NCI-H2227 (cell line): ENCODE results near the gene EXOC3L4.

Experiments
- DNase-seq: peaks from one replicate; lab custom pipeline; 2025; ENCODE audit not compliant: unreplicated experiment; lab: John Stamatoyannopoulos, UW

EXOC3L4 gene

GRCh38 chr14:103070263-103070885, 24.2 kb upstream of the EXOC3L4 start:
- no peak for DNase-seq

GRCh38 chr14:103070971-103071542, 23.5 kb upstream of the EXOC3L4 start:
- DNase-seq, result no peak

GRCh38 chr14:103071544-103072251, 22.8 kb upstream of the EXOC3L4 start:
- no peak for DNase-seq

- DNase-seq, result no peak
These were observed 21.7 kb upstream of the EXOC3L4 start for GRCh38 chr14:103072595-103073366.

- DNase-seq, result no peak
These were observed 21.1 kb upstream of the EXOC3L4 start for GRCh38 chr14:103073367-103073875.

- DNase-seq, result no peak
These were observed 20.4 kb upstream of the EXOC3L4 start for GRCh38 chr14:103073876-103074728.

- DNase-seq, result no peak
These were observed 19.7 kb upstream of the EXOC3L4 start for GRCh38 chr14:103074729-103075367.

GRCh38 chr14:103078420-103078749, 16.1 kb upstream of the EXOC3L4 start:
- peak; percentile 85 for DNase-seq

- DNase-seq, result no peak
These were observed 15.5 kb upstream of the EXOC3L4 start for GRCh38 chr14:103078860-103079587.

- no peak for DNase-seq
These were observed 12.6 kb upstream of the EXOC3L4 start for GRCh38 chr14:103081951-103082350.

GRCh38 chr14:103084021-103084919, 10.3 kb upstream of the EXOC3L4 start, which contains the start of gene LBHD2:
Gene LBHD2 (plus strand): TSS chr14:103084210. CDS start chr14:103086013, 1,803 bp downstream.
- peak; percentile 25 for DNase-seq

GRCh38 chr14:103085106-103086091, 9.1 kb upstream of the EXOC3L4 start:
- no peak for DNase-seq

GRCh38 chr14:103086771-103087342, 7.7 kb upstream of the EXOC3L4 start:
- no peak for DNase-seq

GRCh38 chr14:103087343-103087835, 7.1 kb upstream of the EXOC3L4 start:
- peak; percentile 55 for DNase-seq

GRCh38 chr14:103088921-103089320, 5.6 kb upstream of the EXOC3L4 start:
- no peak for DNase-seq
